ENCODE measurements around the gene SYT5.

The SYT5 gene

DNA sequence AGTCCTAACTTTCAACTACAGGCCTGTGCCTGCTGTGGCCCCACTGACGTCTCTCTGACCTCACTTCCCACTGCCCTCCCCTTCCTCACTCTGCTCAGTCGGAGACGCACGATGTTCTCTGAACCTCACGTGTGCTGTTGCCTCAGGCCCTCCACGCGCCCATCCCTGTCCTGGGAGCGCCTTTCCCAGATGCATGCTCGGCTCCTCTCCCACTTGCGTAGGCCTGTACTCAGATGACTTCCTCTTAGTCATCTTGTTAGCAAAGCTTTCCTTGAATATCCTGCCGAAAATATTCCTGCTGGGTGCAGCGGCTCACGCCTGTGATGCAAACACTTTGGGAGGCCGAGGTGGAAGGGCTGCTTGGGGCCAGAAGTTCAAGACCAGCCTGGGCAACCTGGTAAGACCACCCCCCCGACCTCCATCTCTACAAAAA is 9.3 kb upstream of the SYT5 start:
- Histone ChIP-seq H3K4me3 (ENCODE audit: low read length, poor library complexity, severe bottlenecking) (no peak overlapping the region), H3K9me3 (ENCODE audit: insufficient read depth, low read depth, low read length) (no peaks in the 10 kb centered on the region), H4K20me1 (ENCODE audit: insufficient read depth, low read length, poor library complexity, severe bottlenecking) (no peaks in the 10 kb centered on the region), H3K4me2 (ENCODE audit: low read depth, low read length, poor library complexity, severe bottlenecking) (no peak overlapping the region), H3K27me3 (ENCODE audit: insufficient read depth, low read length, poor library complexity, severe bottlenecking) (no peaks in the 10 kb centered on the region), H3K36me3 (ENCODE audit: insufficient read depth, low read length) (no peaks in the 10 kb centered on the region), H3K4me1 (ENCODE audit: insufficient read depth, low read length, poor library complexity, severe bottlenecking) (no peaks in the 10 kb centered on the region), H3F3A (ENCODE audit: low read depth) (no peaks in the 10 kb centered on the region), H3K9ac (ENCODE audit: low read depth, low read length, poor library complexity, severe bottlenecking) (no peak overlapping the region), H3K79me2 (ENCODE audit: insufficient read depth, low read length) (no peaks in the 10 kb centered on the region), H2AFZ (ENCODE audit: low read length) (no peak overlapping the region), H3K9me2 (replicated peaks; ENCODE audit: low read depth, low read length) (no peaks in the 10 kb centered on the region)
- TF ChIP-seq CTCF (conservative IDR thresholded peaks at IDR 0.05; ENCODE audit: low read length) (no peak), EZH2phosphoT487 (IDR thresholded peaks at IDR 0.05; ENCODE audit: borderline replicate concordance) (no peak)

- Histone ChIP-seq H3K4me3 (ENCODE audit: low read length, poor library complexity, severe bottlenecking) (no peak overlapping the region), H2AFZ (ENCODE audit: low read length) (no peak overlapping the region), H3K4me2 (ENCODE audit: low read depth, low read length, poor library complexity, severe bottlenecking) (no peak overlapping the region)
These were observed 8.5 kb upstream of the SYT5 start for GRCh38 chr19:55188625-55189024.

GRCh38 chr19:55186080-55186479 is 6.0 kb upstream of the SYT5 start:
- no peaks in the 10 kb centered on the region for H3K9me2 ChIP-seq (replicated peaks; ENCODE audit: low read depth, low read length)
- no peak overlapping the region for H3K9ac ChIP-seq (ENCODE audit: low read depth, low read length, poor library complexity, severe bottlenecking)
- no peak overlapping the region for H2AFZ ChIP-seq (ENCODE audit: low read length)
- no peaks in the 10 kb centered on the region for H3K27me3 ChIP-seq (ENCODE audit: insufficient read depth, low read length, poor library complexity, severe bottlenecking)
- H4K20me1 ChIP-seq (ENCODE audit: insufficient read depth, low read length, poor library complexity, severe bottlenecking) = no peaks in the 10 kb centered on the region
- no peaks in the 10 kb centered on the region for H3K36me3 ChIP-seq (ENCODE audit: insufficient read depth, low read length)
- H3K4me2 ChIP-seq (ENCODE audit: low read depth, low read length, poor library complexity, severe bottlenecking) = no peak overlapping the region
- TF ChIP-seq EZH2phosphoT487 (IDR thresholded peaks at IDR 0.05; ENCODE audit: borderline replicate concordance) (no peak), CTCF (conservative IDR thresholded peaks at IDR 0.05; ENCODE audit: low read length) (no peak)
- no peaks in the 10 kb centered on the region for H3F3A ChIP-seq (ENCODE audit: low read depth)
- H3K4me3 ChIP-seq (ENCODE audit: low read length, poor library complexity, severe bottlenecking) = no peak overlapping the region
- no peaks in the 10 kb centered on the region for H3K79me2 ChIP-seq (ENCODE audit: insufficient read depth, low read length)
- H3K4me1 ChIP-seq (ENCODE audit: insufficient read depth, low read length, poor library complexity, severe bottlenecking) = no peaks in the 10 kb centered on the region
- H3K9me3 ChIP-seq (ENCODE audit: insufficient read depth, low read depth, low read length) = no peaks in the 10 kb centered on the region

More at GRCh38 chr19:55188625-55189024, 8.5 kb upstream of the SYT5 start:
- no peaks in the 10 kb centered on the region for H3K36me3 ChIP-seq (ENCODE audit: insufficient read depth, low read length)
- no peaks in the 10 kb centered on the region for H3K9me3 ChIP-seq (ENCODE audit: insufficient read depth, low read depth, low read length)
- H3K9ac ChIP-seq (ENCODE audit: low read depth, low read length, poor library complexity, severe bottlenecking) = no peak overlapping the region
- no peaks in the 10 kb centered on the region for H3K9me2 ChIP-seq (replicated peaks; ENCODE audit: low read depth, low read length)
- no peaks in the 10 kb centered on the region for H3K27me3 ChIP-seq (ENCODE audit: insufficient read depth, low read length, poor library complexity, severe bottlenecking)
- H3F3A ChIP-seq (ENCODE audit: low read depth) = no peaks in the 10 kb centered on the region
- H3K4me1 ChIP-seq (ENCODE audit: insufficient read depth, low read length, poor library complexity, severe bottlenecking) = no peaks in the 10 kb centered on the region
- H3K79me2 ChIP-seq (ENCODE audit: insufficient read depth, low read length) = no peaks in the 10 kb centered on the region
- TF ChIP-seq EZH2phosphoT487 (IDR thresholded peaks at IDR 0.05; ENCODE audit: borderline replicate concordance) (no peak), CTCF (conservative IDR thresholded peaks at IDR 0.05; ENCODE audit: low read length) (no peak)
- no peaks in the 10 kb centered on the region for H4K20me1 ChIP-seq (ENCODE audit: insufficient read depth, low read length, poor library complexity, severe bottlenecking)
